K562 (cell line): ENCODE data around the gene RNF223. TPM values are rescaled to one million over a fixed set of nuclear protein-coding genes. Genes with fewer than 3 reads are reported as not detected.

Experiments used
- ATAC-seq: fragments of 200-7000 bp; cut with Tn5 transposase; 3 replicates; pipeline ENCODE4 v1.9.1; 2020; ENCODE audit warnings: moderate library complexity
- BruUV-seq: library from RNA; stranded (reverse); fragments of 400-500 nt; replicated peaks from 2 replicates; lab custom pipeline; 2021; lab: Mats Ljungman, UMichigan
- CTCF ChIA-PET: fragments of 300-600 bp; formaldehyde crosslinking; extraction: SDS; loops from one replicate; lab custom pipeline; 2021; ENCODE audit warnings: low intra/inter-chr PET ratio; lab: Yijun Ruan, JAX
- POLR2A ChIA-PET: fragments of 300-600, 350-650 bp; sonication (Branson Sonifier 250); formaldehyde crosslinking; extraction: SDS; loops from one replicate; lab custom pipeline; 2021; ENCODE audit warnings: antibody characterized with exemption, inconsistent platforms; lab: Yijun Ruan, JAX
- DNase-seq, 4 experiments: peaks; one replicate each; pipeline versions ENCODE4 v3.0.0 to v3.0.0-alpha.2; 2011 to 2018; ENCODE audit warnings: low spot score in 3 of 4, mixed read lengths in 3 of 4; ENCODE audit errors: extremely low read depth in 1 of 4
- FAIRE-seq: peaks from 2 replicates; lab custom pipeline; 2011; peaks lifted over from hg19 to GRCh38; lab: Jason Lieb, UNC
- H2AFZ ChIP-seq: 2 replicates; pipeline ENCODE4 v1.6.0; 2011; ENCODE audit warnings: low read depth, low read length, control low read depth, inconsistent platforms
- H3K27ac ChIP-seq: fragments of 200-600 bp; 3 replicates; pipeline ENCODE4 v1.8.0; 2011; ENCODE audit warnings: low read depth, mild to moderate bottlenecking, control low read depth, inconsistent platforms, low read length, moderate library complexity, mixed read lengths; ENCODE audit errors: extremely low read depth
- H3K27me3 ChIP-seq, 2 experiments: fragments of 300-600 bp in 1 of 2; 2 replicates in 1 of 2; 3 replicates in 1 of 2; pipeline versions ENCODE4 v1.6.0 to v1.8.0; 2011; ENCODE audit warnings: inconsistent platforms in 2 of 2, low read length in 2 of 2, mild to moderate bottlenecking in 1 of 2, mixed read lengths in 1 of 2, moderate library complexity in 1 of 2; ENCODE audit not compliant: control insufficient read depth in 2 of 2, insufficient read depth in 2 of 2
- H3K36me3 ChIP-seq: fragments of 300-600 bp; 3 replicates; pipeline ENCODE4 v1.8.0; 2011; ENCODE audit warnings: mild to moderate bottlenecking, low read length, inconsistent platforms; ENCODE audit not compliant: control insufficient read depth, insufficient read depth
- H3K4me1 ChIP-seq, 2 experiments: fragments of 200-600 bp in 1 of 2; replicated peaks in 1 of 2; 2 replicates in 1 of 2; 3 replicates in 1 of 2; pipeline versions ENCODE4 v1.5.1 to v1.8.0; 2011; ENCODE audit warnings: inconsistent platforms in 2 of 2, low read length in 2 of 2, mild to moderate bottlenecking in 1 of 2, mixed read lengths in 1 of 2, moderate library complexity in 1 of 2; ENCODE audit not compliant: control insufficient read depth in 2 of 2, insufficient read depth in 2 of 2
- H3K4me2 ChIP-seq: 2 replicates; pipeline ENCODE4 v1.6.1; 2011; ENCODE audit warnings: low read length, control low read depth, inconsistent platforms, mixed read lengths; ENCODE audit not compliant: insufficient read depth
- H3K4me3 ChIP-seq: fragments of 200-600 bp; sonication (generic), shearing (Covaris generic); 2 replicates; pipeline ENCODE4 v1.5.1; 2016; ENCODE audit warnings: control low read depth, inconsistent platforms
- H3K79me2 ChIP-seq: fragments of 200-600 bp; 3 replicates; pipeline ENCODE4 v1.8.0; 2011; ENCODE audit warnings: low read length, inconsistent platforms; ENCODE audit not compliant: control insufficient read depth, insufficient read depth
- H3K9ac ChIP-seq, 2 experiments: 2 replicates each; pipeline versions ENCODE4 v1.6.0 to v1.6.1; 2011; ENCODE audit warnings: low read depth in 2 of 2, low read length in 2 of 2, control low read depth in 1 of 2, inconsistent platforms in 1 of 2, mild to moderate bottlenecking in 1 of 2, mixed read lengths in 1 of 2; ENCODE audit not compliant: insufficient read depth in 1 of 2
- H3K9me1 ChIP-seq: one replicate; pipeline ENCODE4 v1.6.0; 2011; ENCODE audit warnings: inconsistent platforms, mild to moderate bottlenecking, low read length, moderate library complexity; ENCODE audit not compliant: control insufficient read depth, insufficient read depth
- H3K9me3 ChIP-seq: replicated peaks from 2 replicates; pipeline ENCODE4 v1.5.1; 2011; ENCODE audit warnings: low read depth, low read length, inconsistent platforms; ENCODE audit not compliant: control insufficient read depth, insufficient read depth
- H4K20me1 ChIP-seq: replicated peaks from 2 replicates; pipeline ENCODE4 v1.6.1; 2011; ENCODE audit warnings: low read length, inconsistent platforms, mixed read lengths; ENCODE audit not compliant: control insufficient read depth, insufficient read depth
- BCOR ChIP-seq: fragments of 450-650 bp; IDR thresholded peaks from 2 replicates; pipeline ENCODE4 v1.6.1; 2016
- CBX3 ChIP-seq, 2 experiments: IDR thresholded peaks; 1 replicate in 1 of 2; 2 replicates in 1 of 2; pipeline ENCODE4 v1.6.1; 2012; ENCODE audit warnings: inconsistent platforms in 2 of 2, low read length in 2 of 2, borderline replicate concordance in 1 of 2, control low read depth in 1 of 2
- E2F6 ChIP-seq, 2 experiments: IDR thresholded peaks; 2 replicates each; pipeline ENCODE4 v1.6.1; 2011; ENCODE audit warnings: borderline replicate concordance in 1 of 2, control low read depth in 1 of 2, low read depth in 1 of 2, low read length in 1 of 2, mild to moderate bottlenecking in 1 of 2, mixed read lengths in 1 of 2, moderate library complexity in 1 of 2; ENCODE audit not compliant: insufficient read depth in 1 of 2, insufficient read length in 1 of 2, poor library complexity in 1 of 2, severe bottlenecking in 1 of 2; ENCODE audit errors: extremely low read depth in 1 of 2
- GABPB2 ChIP-seq: fragments of 250-450 bp; sonication (Bioruptor Pico); conservative IDR thresholded peaks from 2 replicates; pipeline ENCODE4 v1.5.1; 2021; ENCODE audit warnings: mild to moderate bottlenecking
- GTF3C2 ChIP-seq: IDR thresholded peaks from 3 replicates; pipeline ENCODE4 v1.6.1; 2011; ENCODE audit warnings: borderline replicate concordance, mild to moderate bottlenecking, moderate library complexity; ENCODE audit not compliant: insufficient read length; ENCODE audit errors: extremely low read depth
- LEF1 ChIP-seq: fragments of 450-650 bp; IDR thresholded peaks from 2 replicates; pipeline ENCODE4 v1.6.1; 2016; ENCODE audit warnings: mild to moderate bottlenecking
- MAX ChIP-seq: sonication (generic); formaldehyde crosslinking; IDR thresholded peaks from 2 replicates; pipeline ENCODE4 v1.9.0; 2022; ENCODE audit warnings: mild to moderate bottlenecking, missing genetic modification reagents
- MBD1 ChIP-seq: fragments of 250-450 bp; sonication (Bioruptor Pico); IDR thresholded peaks from 2 replicates; pipeline ENCODE4 v1.8.0; 2022; ENCODE audit warnings: inconsistent platforms
- STAG1 ChIP-seq: sonication (generic); formaldehyde crosslinking; IDR thresholded peaks from 2 replicates; pipeline ENCODE4 v1.5.0; 2020; ENCODE audit warnings: missing genetic modification reagents, borderline replicate concordance
- TGIF2 ChIP-seq: sonication (generic); formaldehyde crosslinking; IDR thresholded peaks from 2 replicates; pipeline ENCODE4 v1.8.1; 2022; ENCODE audit warnings: mild to moderate bottlenecking, missing genetic modification reagents, moderate library complexity
- ZBTB7A ChIP-seq: IDR thresholded peaks from 2 replicates; pipeline ENCODE4 v1.6.1; 2011; ENCODE audit warnings: low read depth, mild to moderate bottlenecking, low read length, moderate library complexity, borderline replicate concordance; ENCODE audit not compliant: control insufficient read depth
- ZFP36 ChIP-seq: fragments of 150-350 bp; IDR thresholded peaks from 2 replicates; pipeline ENCODE4 v1.6.1; 2018; ENCODE audit warnings: low read length, low read depth; ENCODE audit not compliant: partially characterized antibody
- ZNF146 ChIP-seq: IDR thresholded peaks from one replicate; pipeline ENCODE4 v1.6.1; 2018; ENCODE audit warnings: missing compliant biosample characterization; ENCODE audit not compliant: unreplicated experiment
- ZNF197 ChIP-seq: fragments of 200-800 bp; sonication (Bioruptor generic); IDR thresholded peaks from 2 replicates; pipeline ENCODE4 v1.6.1; 2016; ENCODE audit warnings: low read depth, missing genetic modification characterization, missing compliant biosample characterization
- ZNF583 ChIP-seq: fragments of 250-450 bp; sonication (Bioruptor Pico); IDR thresholded peaks from 2 replicates; pipeline ENCODE4 v1.4.0; 2020
- WGBS: fragments of 100-300 bp; shearing (Covaris generic); methylation state at CpG from one replicate; pipeline ENCODE4 v1.1.6; 2016; ENCODE audit warnings: low coverage, mixed read lengths; ENCODE audit not compliant: insufficient coverage; ENCODE audit errors: missing lambda C conversion rate; 5-methylcytosine and 5-hydroxymethylcytosine counted together
- in situ Hi-C: fragments of 300-500 bp; cut with MboI; formaldehyde crosslinking; loops from 4 replicates; pipeline ENCODE4 v1.15.0; 2018; ENCODE audit warnings: inconsistent platforms, mixed read lengths
- intact Hi-C: fragments of 100-400 bp; cut with micrococcal nuclease; formaldehyde crosslinking; loops from 2 replicates; pipeline ENCODE4 v1.14.2; 2022
- polyA plus RNA-seq, 8 experiments: library from polyadenylated mRNA; depleted of rRNA in 4 of 8; stranded (reverse) in 5 of 8; unstranded in 3 of 8; fragments of >200 nt; fragmentation: Nextera tagmentation in 2 of 8; fragmentation: Illumina TruSeq in 1 of 8; extraction: Ambion mirVana in 2 of 8; extraction: Trizol in 1 of 8; gene quantifications; 2 replicates each; pipeline versions ENCODE4 v1.2.1 to v1.2.3, GENCODE V29; 2011 to 2014; ENCODE audit warnings: inconsistent platforms in 1 of 8, missing spikeins in 1 of 8
- total RNA-seq, 7 experiments: library from RNA; depleted of rRNA in 6 of 7; stranded (reverse); fragments of >200 nt in 6 of 7; fragmentation: Illumina TruSeq in 2 of 7; extraction: Trizol in 2 of 7; gene quantifications; 2 replicates each; pipeline versions ENCODE4 v1.2.1 to v1.2.3, GENCODE V29; 2011 to 2021; ENCODE audit warnings: low replicate concordance in 1 of 7

RNF223 gene
- total and polyA plus RNA-seq, 9 of the 15 experiments (the other 6 are each of a cell fraction or from before 2014, with no cell fraction given) = 0.04 to 0.32 TPM; not detected in 7

- FAIRE-seq (no peak), ATAC-seq (no peak), DNase-seq (peak in 2 of 4 experiments; percentile 59 to 62)
- Histone ChIP-seq H3K4me2 (peak overlapping the region; percentile 81), H4K20me1 (no peaks in the 10 kb centered on the region), H3K4me3 (peak overlapping the region; percentile 96), H3K9ac (peak overlapping the region; percentile 84 to 96), H3K9me1 (no peaks in the 10 kb centered on the region), H3K27me3 (peaks cover 25 to 30% of the 10 kb centered on the region in 2 experiments; a peak in 4 of 5 replicates), H3K9me3 (peaks cover 25% of the 10 kb centered on the region), H3K4me1 (peaks cover 6 to 45% of the 10 kb centered on the region in 2 experiments; a peak in 4 of 5 replicates), H3K79me2 (peaks cover 49% of the 10 kb centered on the region), H3K36me3 (peaks cover 28% of the 10 kb centered on the region), H2AFZ (no peak overlapping the region), H3K27ac (peak overlapping the region; percentile 87; the same call in 2 of the 3 replicates)
- ChIA-PET CTCF (no interaction called here), POLR2A (interaction anchor here (0.5 kb wide), 1 partner anchor 119 kb away, joined by 3 read pairs; no protein-coding TSS in a partner anchor)
- 19% methylated on average over 31 of the region's 41 CpGs for WGBS
- in situ Hi-C loops = no loop called here
- intact Hi-C loops = no loop called here
- BruUV-seq = TSS peak; percentile 45
- TF ChIP-seq MBD1 (CRISPR knock-in tag) (0 out of 2 replicates have a peak, but pooled peaks have one; percentile 85), ZNF197 (CRISPR knock-in tag) (no peak), TGIF2 (CRISPR knock-in tag) (no peak), ZFP36 (no peak), BCOR (no peak), GTF3C2 (no peak), STAG1 (CRISPR knock-in tag) (no peak), ZNF583 (CRISPR knock-in tag) (no peak), ZBTB7A (peak; percentile 43; the same call in 1 of the 2 replicates), CBX3 (IDR thresholded peaks at IDR 0.05; ENCODE audit: borderline replicate concordance in 1 of 2, low read length in 2 of 2) (0 out of 3 replicates have a peak, but pooled peaks of 1 of the 2 experiments have one; percentile 13), MAX (CRISPR knock-in tag) (no peak), LEF1 (no peak), ZNF146 (CRISPR knock-in tag) (no peak), E2F6 (IDR thresholded peaks at IDR 0.05; ENCODE audit: borderline replicate concordance in 1 of 2, extremely low read depth in 1 of 2, insufficient read depth in 1 of 2, insufficient read length in 1 of 2, low read depth in 1 of 2, low read length in 1 of 2, poor library complexity in 1 of 2, severe bottlenecking in 1 of 2) (peak in 1 of 2 experiments; percentile 53), GABPB2 (CRISPR knock-in tag) (no peak)
Measured at GRCh38 chr1:1115136-1115785, 41.2 kb upstream of the RNF223 start.
